H9 (cell line): ENCODE data around the gene NCKAP5. TPM values are rescaled to one million over a fixed set of nuclear protein-coding genes. Genes with fewer than 3 reads are reported as not detected.

ENCODE experiments used
- DNase-seq: peaks from one replicate; pipeline ENCODE4 v3.0.0-alpha.2; 2017
- H2AFZ ChIP-seq: one replicate; pipeline ENCODE4 v1.6.1; 2013; ENCODE audit warnings: mild to moderate bottlenecking, low read length, control low read depth, moderate library complexity
- H2AK5ac ChIP-seq: 2 replicates; pipeline ENCODE4 v1.6.1; 2013; ENCODE audit warnings: low read length, control low read depth, mixed read lengths; ENCODE audit not compliant: insufficient read length
- H2BK120ac ChIP-seq: one replicate; pipeline ENCODE4 v1.6.1; 2013; ENCODE audit warnings: low read depth, mild to moderate bottlenecking, low read length, control low read depth, inconsistent platforms; ENCODE audit not compliant: poor library complexity, severe bottlenecking
- H2BK12ac ChIP-seq: 2 replicates; pipeline ENCODE4 v1.6.1; 2013; ENCODE audit warnings: low read length, control low read depth, mixed read lengths, low read depth; ENCODE audit not compliant: insufficient read length
- H2BK15ac ChIP-seq: 2 replicates; pipeline ENCODE4 v1.6.1; 2013; ENCODE audit warnings: low read depth, low read length, control low read depth
- H2BK20ac ChIP-seq: one replicate; pipeline ENCODE4 v1.6.1; 2013; ENCODE audit warnings: low read depth, mild to moderate bottlenecking, low read length, control low read depth, inconsistent platforms; ENCODE audit not compliant: poor library complexity, severe bottlenecking
- H2BK5ac ChIP-seq: 2 replicates; pipeline ENCODE4 v1.6.1; 2013; ENCODE audit warnings: low read length, control low read depth, mixed read lengths; ENCODE audit not compliant: insufficient read length
- H3K14ac ChIP-seq: 2 replicates; pipeline ENCODE4 v1.6.1; 2013; ENCODE audit warnings: low read length, control low read depth; ENCODE audit not compliant: insufficient read depth
- H3K18ac ChIP-seq: 2 replicates; pipeline ENCODE4 v1.6.1; 2013; ENCODE audit warnings: low read depth, mild to moderate bottlenecking, mixed read lengths, low read length, control low read depth; ENCODE audit not compliant: insufficient read length
- H3K23ac ChIP-seq: 2 replicates; pipeline ENCODE4 v1.6.1; 2013; ENCODE audit warnings: low read length, control low read depth, mixed read lengths, low read depth; ENCODE audit not compliant: insufficient read length
- H3K23me2 ChIP-seq: 2 replicates; pipeline ENCODE4 v1.6.1; 2013; ENCODE audit warnings: low read depth, mild to moderate bottlenecking, mixed read lengths, low read length, control low read depth; ENCODE audit not compliant: insufficient read length, poor library complexity, severe bottlenecking
- H3K27ac ChIP-seq: 2 replicates; pipeline ENCODE4 v1.5.1; 2013; ENCODE audit warnings: low read length, control low read depth, mixed read lengths, low read depth; ENCODE audit not compliant: insufficient read length
- H3K27me3 ChIP-seq: 2 replicates; pipeline ENCODE4 v1.6.1; 2013; ENCODE audit warnings: low read length, control low read depth, inconsistent platforms; ENCODE audit not compliant: insufficient read depth
- H3K4ac ChIP-seq: 2 replicates; pipeline ENCODE4 v1.6.1; 2013; ENCODE audit warnings: low read depth, mild to moderate bottlenecking, control low read depth, inconsistent platforms, low read length, moderate library complexity
- H3K4me1 ChIP-seq: 2 replicates; pipeline ENCODE4 v1.6.1; 2013; ENCODE audit warnings: low read length, control low read depth, inconsistent platforms; ENCODE audit not compliant: insufficient read depth
- H3K4me2 ChIP-seq: 2 replicates; pipeline ENCODE4 v1.6.1; 2013; ENCODE audit warnings: low read length, control low read depth, mixed read lengths; ENCODE audit not compliant: insufficient read length, insufficient read depth
- H3K56ac ChIP-seq: 2 replicates; pipeline ENCODE4 v1.6.1; 2013; ENCODE audit warnings: low read depth, mild to moderate bottlenecking, mixed read lengths, low read length, control low read depth; ENCODE audit not compliant: insufficient read length
- H3K79me1 ChIP-seq: 2 replicates; pipeline ENCODE4 v1.6.1; 2013; ENCODE audit warnings: low read depth, mild to moderate bottlenecking, moderate library complexity, low read length, control low read depth, inconsistent platforms; ENCODE audit not compliant: insufficient read depth, poor library complexity, severe bottlenecking
- H3K79me2 ChIP-seq: 2 replicates; pipeline ENCODE4 v1.6.1; 2013; ENCODE audit warnings: low read length, control low read depth, inconsistent platforms; ENCODE audit not compliant: insufficient read depth
- H3K9ac ChIP-seq: 2 replicates; pipeline ENCODE4 v1.6.1; 2013; ENCODE audit warnings: low read length, control low read depth, mixed read lengths; ENCODE audit not compliant: insufficient read length; ENCODE audit errors: extremely low read depth
- H3K9me3 ChIP-seq: one replicate; pipeline ENCODE4 v1.6.1; 2013; ENCODE audit warnings: low read depth, low read length, inconsistent platforms; ENCODE audit not compliant: control insufficient read depth
- H3T11ph ChIP-seq: one replicate; pipeline ENCODE4 v1.6.1; 2013; ENCODE audit warnings: mild to moderate bottlenecking, low read length, control low read depth, inconsistent platforms
- H4K20me1 ChIP-seq: one replicate; pipeline ENCODE4 v1.6.1; 2013; ENCODE audit not compliant: control insufficient read depth, insufficient read length, insufficient read depth
- H4K5ac ChIP-seq: 2 replicates; pipeline ENCODE4 v1.6.1; 2013; ENCODE audit warnings: low read depth, mild to moderate bottlenecking, mixed read lengths, low read length, control low read depth; ENCODE audit not compliant: insufficient read length
- H4K8ac ChIP-seq: replicated peaks from 2 replicates; pipeline ENCODE4 v1.6.1; 2013; ENCODE audit warnings: low read length, control low read depth, mixed read lengths, low read depth; ENCODE audit not compliant: insufficient read length
- H4K91ac ChIP-seq: 2 replicates; pipeline ENCODE4 v1.6.1; 2013; ENCODE audit warnings: low read depth, mild to moderate bottlenecking, moderate library complexity, mixed read lengths, low read length, control low read depth; ENCODE audit not compliant: insufficient read length
- H3K27ac Mint-ChIP-seq, 3 experiments: 2 replicates in 2 of 3; 3 replicates in 1 of 3; pipeline ENCODE4 v1.8.0; 2020 to 2021; ENCODE audit warnings: mixed read lengths in 3 of 3, mild to moderate bottlenecking in 1 of 3, moderate library complexity in 1 of 3
- H3K27me3 Mint-ChIP-seq: 2 replicates; pipeline ENCODE4 v1.8.0; 2021; ENCODE audit warnings: low read depth, mild to moderate bottlenecking, moderate library complexity, mixed read lengths
- H3K36me3 Mint-ChIP-seq, 3 experiments: 2 replicates in 2 of 3; 3 replicates in 1 of 3; pipeline ENCODE4 v1.8.0; 2020 to 2021; ENCODE audit warnings: low read depth in 3 of 3, mixed read lengths in 3 of 3; ENCODE audit not compliant: insufficient read depth in 1 of 3
- H3K4me1 Mint-ChIP-seq, 2 experiments: 2 replicates each; pipeline ENCODE4 v1.8.0; 2020; ENCODE audit warnings: mixed read lengths in 2 of 2
- H3K4me3 Mint-ChIP-seq, 2 experiments: 2 replicates in 1 of 2; 3 replicates in 1 of 2; pipeline ENCODE4 v1.8.0; 2020 to 2021; ENCODE audit warnings: mild to moderate bottlenecking in 2 of 2, mixed read lengths in 2 of 2, moderate library complexity in 1 of 2
- H3K9me3 Mint-ChIP-seq, 2 experiments: 2 replicates in 1 of 2; 3 replicates in 1 of 2; pipeline ENCODE4 v1.8.0; 2020; ENCODE audit warnings: mild to moderate bottlenecking in 2 of 2, mixed read lengths in 2 of 2, moderate library complexity in 1 of 2
- WGBS: extraction: QIAGEN DNeasy Blood & Tissue Kit; methylation state at CpG from one replicate; pipeline ENCODE4 v1.1.7; 2013; ENCODE audit warnings: missing lambda C conversion rate, low lambda C conversion rate, mixed read lengths; ENCODE audit not compliant: insufficient read length; ENCODE audit errors: extremely low coverage; 5-methylcytosine and 5-hydroxymethylcytosine counted together
- total RNA-seq: library from RNA; stranded (reverse); gene quantifications from 2 replicates; pipeline ENCODE4 v1.2.1, GENCODE V29; 2021
- TF ChIP-seq, protein P1 (sequence below): fragments of 200-600 bp; sonication (generic); conservative IDR thresholded peaks from 3 replicates; pipeline ENCODE4 v1.8.0; 2021; ENCODE audit warnings: antibody characterized with exemption, mild to moderate bottlenecking

NCKAP5 gene
- total RNA-seq, 1 experiment from 2014 or later: 0.26 TPM

DNA sequence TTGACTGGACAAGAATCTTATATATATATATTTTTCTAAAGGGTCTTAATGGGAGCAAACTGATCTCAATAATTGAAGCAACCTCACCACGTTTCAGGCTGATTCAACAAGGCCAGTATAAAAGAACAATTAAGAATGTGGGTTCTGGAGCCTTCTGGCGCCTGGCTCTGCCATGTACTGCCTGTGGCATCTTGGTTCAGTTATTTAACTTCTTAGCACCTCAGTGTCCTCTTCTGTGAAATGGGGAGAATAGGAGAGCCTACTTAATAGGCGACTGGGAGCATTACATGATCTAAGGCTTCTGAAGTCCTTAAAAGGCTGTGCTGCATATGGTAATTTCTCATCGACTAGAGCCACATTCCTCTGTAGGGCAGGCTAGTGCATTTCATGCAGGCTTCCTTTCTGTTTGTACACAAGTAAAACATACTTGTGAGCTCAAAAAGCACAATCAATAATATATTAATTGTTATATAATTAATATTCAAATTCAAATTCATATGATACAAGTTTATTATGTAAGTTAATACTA, 779.9 kb downstream of the NCKAP5 start:
- Histone ChIP-seq H3K23me2 (no peaks in the 10 kb centered on the region), H3K9ac (no peak overlapping the region), H4K91ac (no peak overlapping the region), H2BK15ac (no peak overlapping the region), H2BK5ac (no peak overlapping the region), H3K4me1 (peaks cover 2% of the 10 kb centered on the region; the same call in 1 of the 2 replicates), H3K27ac (no peak overlapping the region), H2AFZ (no peak overlapping the region), H3T11ph (no peak overlapping the region), H3K9me3 (no peaks in the 10 kb centered on the region), H3K23ac (no peak overlapping the region), H3K79me2 (no peaks in the 10 kb centered on the region), H3K79me1 (no peaks in the 10 kb centered on the region), H3K14ac (no peak overlapping the region), H3K18ac (no peak overlapping the region), H2BK120ac (no peak overlapping the region), H4K20me1 (no peaks in the 10 kb centered on the region), H4K8ac (no peak overlapping the region), H2BK20ac (no peak overlapping the region), H3K56ac (no peak overlapping the region), H4K5ac (no peak overlapping the region), H3K4me2 (no peak overlapping the region), H3K27me3 (no peaks in the 10 kb centered on the region), H3K4ac (no peak overlapping the region), H2AK5ac (no peak overlapping the region), H2BK12ac (no peak overlapping the region)
- TF ChIP-seq, protein P1, sequence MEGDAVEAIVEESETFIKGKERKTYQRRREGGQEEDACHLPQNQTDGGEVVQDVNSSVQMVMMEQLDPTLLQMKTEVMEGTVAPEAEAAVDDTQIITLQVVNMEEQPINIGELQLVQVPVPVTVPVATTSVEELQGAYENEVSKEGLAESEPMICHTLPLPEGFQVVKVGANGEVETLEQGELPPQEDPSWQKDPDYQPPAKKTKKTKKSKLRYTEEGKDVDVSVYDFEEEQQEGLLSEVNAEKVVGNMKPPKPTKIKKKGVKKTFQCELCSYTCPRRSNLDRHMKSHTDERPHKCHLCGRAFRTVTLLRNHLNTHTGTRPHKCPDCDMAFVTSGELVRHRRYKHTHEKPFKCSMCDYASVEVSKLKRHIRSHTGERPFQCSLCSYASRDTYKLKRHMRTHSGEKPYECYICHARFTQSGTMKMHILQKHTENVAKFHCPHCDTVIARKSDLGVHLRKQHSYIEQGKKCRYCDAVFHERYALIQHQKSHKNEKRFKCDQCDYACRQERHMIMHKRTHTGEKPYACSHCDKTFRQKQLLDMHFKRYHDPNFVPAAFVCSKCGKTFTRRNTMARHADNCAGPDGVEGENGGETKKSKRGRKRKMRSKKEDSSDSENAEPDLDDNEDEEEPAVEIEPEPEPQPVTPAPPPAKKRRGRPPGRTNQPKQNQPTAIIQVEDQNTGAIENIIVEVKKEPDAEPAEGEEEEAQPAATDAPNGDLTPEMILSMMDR: no peak
- no CpG with 5 or more reads among the region's 4 CpGs for WGBS
- Mint-ChIP-seq H3K36me3 (no peaks in the 10 kb centered on the region), H3K9me3 (no peaks in the 10 kb centered on the region), H3K27me3 (peaks cover 2% of the 10 kb centered on the region), H3K27ac (0 out of 7 replicates have a peak overlapping the region, but pooled peaks of 1 of the 3 experiments have one; percentile 12), H3K4me1 (peaks cover 0 to 2% of the 10 kb centered on the region in 2 experiments; a peak in 1 of 4 replicates), H3K4me3 (no peak overlapping the region)
- DNase-seq: no peak
